ENCODE data around the gene MRPL51. TPM values are rescaled to one million over a fixed set of nuclear protein-coding genes. Genes with fewer than 3 reads are reported as not detected.

Gene MRPL51
- total RNA-seq, 1 experiment from 2014 or later, result 265 TPM

DNA sequence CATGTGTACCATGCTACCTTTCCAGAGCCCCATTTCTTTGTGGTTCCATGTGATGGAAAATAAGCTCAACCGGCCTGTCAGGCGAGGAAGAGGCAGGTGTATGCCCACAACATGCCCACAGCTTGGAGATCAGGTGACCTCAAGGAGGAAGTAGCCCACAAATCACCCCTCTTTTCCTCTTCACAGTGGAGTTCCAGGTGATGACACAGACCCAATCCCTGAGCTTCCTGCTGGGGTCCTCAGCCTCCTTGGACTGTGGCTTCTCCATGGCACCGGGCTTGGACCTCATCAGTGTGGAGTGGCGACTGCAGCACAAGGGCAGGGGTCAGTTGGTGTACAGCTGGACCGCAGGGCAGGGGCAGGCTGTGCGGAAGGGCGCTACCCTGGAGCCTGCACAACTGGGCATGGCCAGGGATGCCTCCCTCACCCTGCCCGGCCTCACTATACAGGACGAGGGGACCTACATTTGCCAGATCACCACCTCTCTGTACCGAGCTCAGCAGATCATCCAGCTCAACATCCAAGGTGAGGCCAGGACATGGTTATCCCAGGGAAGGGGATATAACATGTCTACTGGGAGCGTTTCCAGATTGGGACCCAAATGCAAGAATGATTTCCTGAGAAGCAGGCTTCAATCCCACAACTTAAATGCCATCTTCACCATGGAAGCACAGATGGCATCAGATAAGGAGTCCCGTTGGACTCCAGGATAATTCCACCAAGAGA, 35.7 kb downstream of the MRPL51 start:
- no TSS peak for BruUV-seq (replicated peaks)
- Histone ChIP-seq H3K79me2 (ENCODE audit: insufficient read depth, low read length) (no peaks in the 10 kb centered on the region), H3K9me2 (ENCODE audit: insufficient read depth) (no peaks in the 10 kb centered on the region), H3K4me1 (ENCODE audit: control insufficient read depth in 1 of 2, insufficient read depth in 2 of 2, low read length in 2 of 2) (peaks cover 0 to 6% of the 10 kb centered on the region in 2 experiments; a peak in 1 of 4 replicates), H3K27me3 (ENCODE audit: insufficient read depth, low read length) (no peaks in the 10 kb centered on the region), H3K36me3 (ENCODE audit: control insufficient read depth in 1 of 2, insufficient read depth in 2 of 2, low read length in 2 of 2) (peaks cover 0 to 7% of the 10 kb centered on the region in 2 experiments; a peak in 2 of 4 replicates), H3K9ac (ENCODE audit: low read length) (no peak overlapping the region), H3K27ac (ENCODE audit: low read depth, low read length) (no peak overlapping the region), H3K9me3 (ENCODE audit: control insufficient read depth in 1 of 2, insufficient read depth in 1 of 2, low read depth in 1 of 2, low read length in 2 of 2) (no peaks in the 10 kb centered on the region), H3K4me2 (ENCODE audit: low read length) (no peak overlapping the region), H4K20me1 (ENCODE audit: insufficient read depth) (no peaks in the 10 kb centered on the region), H3K4me3 (replicated peaks in 1 of 2; ENCODE audit: low read depth in 1 of 2, low read length in 2 of 2) (no peak overlapping the region), H2AFZ (ENCODE audit: low read depth, low read length, poor library complexity, severe bottlenecking) (no peak overlapping the region)
- DNase-seq (ENCODE audit: low read depth, low spot score) (no peak), ATAC-seq (no peak)
- TF ChIP-seq ZNF274 (IDR thresholded peaks at IDR 0.05; ENCODE audit: low read depth, low read length), result no peak
- TF ChIP-seq ELF1 (IDR thresholded peaks at IDR 0.05; ENCODE audit: borderline replicate concordance, low read depth), result no peak
- no peak for TF ChIP-seq EGR1 (IDR thresholded peaks at IDR 0.05; ENCODE audit: low read depth)
- CTCF ChIA-PET, result no interaction called here
- intact Hi-C loops (cut with micrococcal nuclease), result no loop called here
- POLR2A ChIA-PET, result interaction anchor here (2.3 kb wide), 1 partner anchor 13 kb away, joined by 8 read pairs; the partner anchor contains the start of gene VAMP1
- RAD21 ChIA-PET (ENCODE audit: low non-redundant PET in 1 of 2, low total read pairs in 2 of 2, uncharacterized antibody in 2 of 2, unreplicated experiment in 2 of 2), result no interaction called here

DNA sequence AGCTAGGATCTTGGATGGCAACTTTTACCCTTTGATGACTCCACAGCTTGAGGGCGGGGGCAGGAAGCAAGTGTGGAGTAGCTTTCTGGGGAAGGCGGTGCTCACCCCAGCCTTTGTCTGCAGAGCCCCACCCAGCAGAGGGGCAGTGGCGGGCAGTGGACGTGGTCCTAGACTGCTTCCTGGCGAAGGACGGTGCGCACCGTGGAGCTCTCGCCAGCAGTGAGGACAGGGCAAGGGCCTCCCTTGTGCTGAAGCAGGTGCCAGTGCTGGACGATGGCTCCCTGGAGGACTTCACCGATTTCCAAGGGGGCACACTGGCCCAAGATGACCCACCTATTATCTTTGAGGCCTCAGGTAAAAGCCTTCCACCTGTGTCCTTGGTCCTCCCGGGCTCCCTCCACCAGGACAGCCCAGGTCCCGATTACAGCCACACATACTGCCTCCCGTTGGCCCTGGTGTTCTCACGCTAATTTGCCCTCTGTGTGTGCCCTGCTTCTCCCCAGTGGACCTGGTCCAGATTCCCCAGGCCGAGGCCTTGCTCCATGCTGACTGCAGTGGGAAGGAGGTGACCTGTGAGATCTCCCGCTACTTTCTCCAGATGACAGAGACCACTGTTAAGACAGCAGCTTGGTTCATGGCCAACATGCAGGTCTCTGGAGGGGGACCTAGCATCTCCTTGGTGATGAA, 40.0 kb downstream of the MRPL51 start:
- Histone ChIP-seq H3K4me3 (replicated peaks in 1 of 2; ENCODE audit: low read depth in 1 of 2, low read length in 2 of 2) (no peak overlapping the region), H2AFZ (ENCODE audit: low read depth, low read length, poor library complexity, severe bottlenecking) (no peak overlapping the region), H3K4me1 (ENCODE audit: control insufficient read depth in 1 of 2, insufficient read depth in 2 of 2, low read length in 2 of 2) (peaks cover 0 to 15% of the 10 kb centered on the region in 2 experiments; a peak in 1 of 4 replicates), H3K4me2 (ENCODE audit: low read length) (no peak overlapping the region), H3K79me2 (ENCODE audit: insufficient read depth, low read length) (no peaks in the 10 kb centered on the region), H3K9me3 (ENCODE audit: control insufficient read depth in 1 of 2, insufficient read depth in 1 of 2, low read depth in 1 of 2, low read length in 2 of 2) (no peaks in the 10 kb centered on the region), H3K9ac (ENCODE audit: low read length) (no peak overlapping the region), H3K36me3 (ENCODE audit: control insufficient read depth in 1 of 2, insufficient read depth in 2 of 2, low read length in 2 of 2) (no peaks in the 10 kb centered on the region), H4K20me1 (ENCODE audit: insufficient read depth) (no peaks in the 10 kb centered on the region), H3K27ac (ENCODE audit: low read depth, low read length) (no peak overlapping the region), H3K9me2 (ENCODE audit: insufficient read depth) (no peaks in the 10 kb centered on the region), H3K27me3 (ENCODE audit: insufficient read depth, low read length) (no peaks in the 10 kb centered on the region)
- ChIA-PET RAD21 (ENCODE audit: low non-redundant PET in 1 of 2, low total read pairs in 2 of 2, uncharacterized antibody in 2 of 2, unreplicated experiment in 2 of 2) (no interaction called here), CTCF (no interaction called here), POLR2A (no interaction called here)
- no peak for TF ChIP-seq EZH2phosphoT487 (IDR thresholded peaks at IDR 0.05; ENCODE audit: borderline replicate concordance)
- no peak for TF ChIP-seq POLR2A (IDR thresholded peaks at IDR 0.05; ENCODE audit: borderline replicate concordance, extremely low read depth, insufficient read depth, insufficient read length)
- TF ChIP-seq, protein P1, sequence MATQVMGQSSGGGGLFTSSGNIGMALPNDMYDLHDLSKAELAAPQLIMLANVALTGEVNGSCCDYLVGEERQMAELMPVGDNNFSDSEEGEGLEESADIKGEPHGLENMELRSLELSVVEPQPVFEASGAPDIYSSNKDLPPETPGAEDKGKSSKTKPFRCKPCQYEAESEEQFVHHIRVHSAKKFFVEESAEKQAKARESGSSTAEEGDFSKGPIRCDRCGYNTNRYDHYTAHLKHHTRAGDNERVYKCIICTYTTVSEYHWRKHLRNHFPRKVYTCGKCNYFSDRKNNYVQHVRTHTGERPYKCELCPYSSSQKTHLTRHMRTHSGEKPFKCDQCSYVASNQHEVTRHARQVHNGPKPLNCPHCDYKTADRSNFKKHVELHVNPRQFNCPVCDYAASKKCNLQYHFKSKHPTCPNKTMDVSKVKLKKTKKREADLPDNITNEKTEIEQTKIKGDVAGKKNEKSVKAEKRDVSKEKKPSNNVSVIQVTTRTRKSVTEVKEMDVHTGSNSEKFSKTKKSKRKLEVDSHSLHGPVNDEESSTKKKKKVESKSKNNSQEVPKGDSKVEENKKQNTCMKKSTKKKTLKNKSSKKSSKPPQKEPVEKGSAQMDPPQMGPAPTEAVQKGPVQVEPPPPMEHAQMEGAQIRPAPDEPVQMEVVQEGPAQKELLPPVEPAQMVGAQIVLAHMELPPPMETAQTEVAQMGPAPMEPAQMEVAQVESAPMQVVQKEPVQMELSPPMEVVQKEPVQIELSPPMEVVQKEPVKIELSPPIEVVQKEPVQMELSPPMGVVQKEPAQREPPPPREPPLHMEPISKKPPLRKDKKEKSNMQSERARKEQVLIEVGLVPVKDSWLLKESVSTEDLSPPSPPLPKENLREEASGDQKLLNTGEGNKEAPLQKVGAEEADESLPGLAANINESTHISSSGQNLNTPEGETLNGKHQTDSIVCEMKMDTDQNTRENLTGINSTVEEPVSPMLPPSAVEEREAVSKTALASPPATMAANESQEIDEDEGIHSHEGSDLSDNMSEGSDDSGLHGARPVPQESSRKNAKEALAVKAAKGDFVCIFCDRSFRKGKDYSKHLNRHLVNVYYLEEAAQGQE (IDR thresholded peaks at IDR 0.05; ENCODE audit: low read depth), result no peak
- no peak for ATAC-seq
- DNase-seq (ENCODE audit: low read depth, low spot score), result no peak
- intact Hi-C loops (cut with micrococcal nuclease), result no loop called here
- BruUV-seq (replicated peaks), result no TSS peak

Data from HCT116 (cell line).